HPDE6-E6E7 (cell line): ENCODE measurements around the gene ADCY6.
A peak's percentile ranks its signal among the peaks of the same experiment; 100 is the strongest.
"Not testable (repeated sequence)": the region's sequence is repeated elsewhere in the genome, so short reads cannot be mapped to it uniquely, and the experiment has no call there.

Experiments used
- DNase-seq: peaks from one replicate; pipeline ENCODE4 v3.0.0; 2011; ENCODE audit warnings: missing footprints; ENCODE audit errors: extremely low spot score

Gene ADCY6

DNA sequence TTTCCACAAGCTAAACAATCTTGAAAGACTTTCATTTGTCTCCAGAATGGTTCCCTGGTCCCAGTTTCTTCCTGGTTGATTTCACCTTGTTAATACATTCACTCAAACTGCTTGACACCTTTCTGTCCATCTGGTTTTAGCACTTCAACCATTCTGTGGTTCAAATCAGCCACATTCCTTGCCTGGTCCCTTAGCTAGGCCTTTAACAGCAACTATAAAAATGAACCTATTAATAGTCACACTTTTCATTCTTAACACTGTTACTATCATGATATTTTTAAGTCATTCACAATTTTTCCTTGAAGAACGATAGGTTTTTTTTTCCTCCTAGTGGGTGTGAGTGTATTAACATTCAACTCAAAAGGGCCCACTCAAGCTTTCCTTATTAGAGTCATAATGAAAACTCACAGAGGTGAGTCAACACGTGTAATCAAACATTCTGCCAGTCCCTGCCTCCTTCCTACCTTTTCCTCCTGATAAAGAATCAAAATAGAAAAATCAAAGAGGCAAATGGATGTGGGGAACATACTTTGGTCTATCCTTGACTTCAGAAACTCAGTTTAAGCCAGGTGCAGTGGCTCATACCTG is 38.0 kb downstream of the ADCY6 start:
- no peak for DNase-seq

DNA sequence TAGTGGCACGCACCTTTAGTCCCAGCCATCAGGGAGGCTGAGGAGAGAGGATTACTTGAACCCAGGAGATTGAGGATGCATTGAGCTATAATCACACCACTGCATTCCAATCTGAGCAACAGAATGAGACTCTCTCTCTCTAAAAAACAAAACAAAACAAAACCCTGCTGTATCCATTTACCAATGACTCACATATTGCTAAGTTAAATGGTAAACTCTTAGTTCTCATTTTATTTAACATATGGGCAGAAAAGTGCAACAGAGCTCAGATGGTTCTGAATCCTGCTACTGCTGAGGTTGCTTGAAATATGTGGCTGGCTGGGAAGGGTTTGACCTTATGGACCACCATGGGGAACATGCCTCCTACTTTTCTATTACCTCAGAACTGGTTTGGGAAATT is 38.7 kb downstream of the ADCY6 start:
- no peak for DNase-seq

DNA sequence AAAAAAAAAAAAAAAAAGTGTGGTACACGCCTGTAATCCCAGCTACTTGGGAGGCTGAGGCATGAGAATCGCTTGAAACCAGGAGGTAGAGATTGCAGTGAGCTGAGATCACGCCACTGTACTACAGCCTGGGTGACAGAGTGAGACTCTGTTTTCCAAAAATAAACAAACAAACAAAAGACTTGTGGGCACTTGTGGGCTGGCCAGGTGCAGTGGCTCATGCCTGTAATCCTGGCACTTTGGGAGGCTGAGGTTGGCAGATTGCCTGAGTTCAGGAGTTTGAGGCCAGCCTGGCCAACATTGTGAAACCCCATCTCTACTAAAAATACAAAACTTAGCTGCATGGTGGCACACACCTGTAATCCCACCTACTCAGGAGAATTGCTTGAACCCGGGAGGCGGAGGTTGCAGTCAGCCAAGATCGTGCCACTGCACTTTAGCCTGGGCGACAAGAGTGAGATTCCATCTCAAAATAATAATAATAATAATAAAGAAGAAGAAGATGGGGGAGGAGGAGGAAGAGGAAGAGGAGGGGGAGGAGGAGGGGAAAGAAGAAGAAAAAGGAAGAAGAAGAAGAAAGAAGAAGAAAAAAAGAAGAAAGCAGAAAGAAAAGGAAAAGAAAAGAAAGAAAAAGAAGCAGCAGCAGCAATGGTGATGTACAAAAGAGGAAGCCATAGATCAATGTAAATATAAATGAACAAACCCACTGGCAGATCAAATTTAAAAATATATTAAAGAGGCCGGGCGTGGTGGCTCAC is 44.5 kb downstream of the ADCY6 start:
- no peak for DNase-seq

DNA sequence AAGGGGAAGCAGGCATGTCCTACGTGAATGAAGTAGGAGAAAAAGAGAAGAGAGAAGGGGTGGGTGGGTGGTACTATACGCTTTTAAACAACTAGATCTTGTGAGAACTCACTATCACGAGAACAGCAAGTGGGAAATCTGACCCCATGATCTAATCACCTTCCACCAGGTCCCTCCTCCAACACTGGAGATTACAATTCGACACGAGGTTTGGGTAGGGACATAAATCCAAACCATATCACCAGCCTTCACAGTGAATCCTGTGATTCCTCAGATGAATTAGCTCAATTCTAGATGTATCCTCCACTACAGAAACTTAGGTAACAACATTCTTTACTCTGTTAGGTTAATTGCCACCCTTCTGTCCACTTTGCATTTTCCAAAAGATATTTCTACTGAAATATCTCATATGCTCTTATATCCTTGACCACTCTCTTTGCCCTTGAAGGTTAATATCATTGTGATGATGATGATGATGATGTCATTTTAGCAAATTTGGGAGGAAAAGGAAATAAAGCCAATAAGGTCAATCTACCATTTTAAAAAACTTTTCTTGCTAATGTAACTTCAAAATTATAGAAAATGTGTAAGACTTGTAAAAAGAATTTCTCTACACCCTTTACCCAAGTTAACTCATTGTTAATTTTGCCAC is 49.1 kb downstream of the ADCY6 start:
- DNase-seq, result no peak

DNA sequence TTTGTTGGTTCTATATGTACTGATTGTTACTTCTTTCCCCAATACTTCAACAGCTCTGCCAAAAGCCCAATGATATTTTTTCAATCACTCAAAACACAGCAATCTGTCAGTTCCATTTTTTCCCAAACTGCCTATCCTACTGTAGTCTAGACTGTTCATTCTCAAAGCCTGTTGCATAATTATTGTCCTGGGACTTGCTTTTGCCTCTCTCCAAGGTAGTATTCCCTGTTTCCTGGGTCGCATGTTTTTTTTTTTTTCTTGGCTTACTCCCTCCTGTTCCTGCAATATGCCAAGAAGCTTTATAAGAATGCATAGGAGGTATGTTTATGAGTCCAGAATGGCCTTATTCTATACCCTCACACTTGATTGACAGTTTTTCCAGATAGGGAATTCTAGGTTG is 52.4 kb downstream of the ADCY6 start:
- DNase-seq, result no peak

DNA sequence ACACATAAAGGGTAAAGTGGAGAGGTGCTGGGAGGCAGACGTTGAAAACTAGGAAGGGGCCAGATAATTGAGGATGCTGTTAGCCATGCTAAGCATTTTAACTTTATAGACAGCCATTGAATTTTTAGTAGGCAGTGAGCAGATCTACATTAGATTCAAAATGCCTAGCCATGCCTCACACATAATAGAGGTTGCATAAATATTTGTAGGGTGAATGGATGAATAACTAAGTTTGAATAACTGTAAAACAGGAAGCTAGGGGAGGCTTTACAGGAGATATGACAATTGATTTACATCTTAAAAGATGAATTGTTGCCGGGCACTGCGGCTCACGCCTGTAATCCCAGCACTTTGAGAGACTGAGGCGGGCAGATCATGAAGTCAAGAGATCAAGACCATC is 60.1 kb downstream of the ADCY6 start:
- DNase-seq, result no peak

DNA sequence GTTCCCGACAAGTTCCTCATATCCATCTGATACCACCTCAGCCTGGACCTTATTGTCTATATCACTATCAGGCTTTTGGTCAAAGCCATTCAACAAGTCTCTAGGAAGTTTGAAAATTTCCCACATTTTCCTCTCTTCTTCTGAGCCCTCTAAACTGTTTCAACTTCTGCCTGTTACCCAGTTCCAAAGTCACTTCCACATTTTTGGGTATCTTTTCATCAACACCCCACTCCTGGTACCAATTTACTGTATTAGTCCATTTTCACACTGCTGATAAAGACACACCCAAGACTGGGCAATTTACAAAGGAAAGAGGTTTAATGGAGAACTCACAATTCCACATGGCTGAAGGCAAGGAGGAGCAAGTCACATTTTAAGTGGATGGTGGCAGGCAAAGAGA is 68.2 kb downstream of the ADCY6 start:
- not testable (repeated sequence) for DNase-seq

DNA sequence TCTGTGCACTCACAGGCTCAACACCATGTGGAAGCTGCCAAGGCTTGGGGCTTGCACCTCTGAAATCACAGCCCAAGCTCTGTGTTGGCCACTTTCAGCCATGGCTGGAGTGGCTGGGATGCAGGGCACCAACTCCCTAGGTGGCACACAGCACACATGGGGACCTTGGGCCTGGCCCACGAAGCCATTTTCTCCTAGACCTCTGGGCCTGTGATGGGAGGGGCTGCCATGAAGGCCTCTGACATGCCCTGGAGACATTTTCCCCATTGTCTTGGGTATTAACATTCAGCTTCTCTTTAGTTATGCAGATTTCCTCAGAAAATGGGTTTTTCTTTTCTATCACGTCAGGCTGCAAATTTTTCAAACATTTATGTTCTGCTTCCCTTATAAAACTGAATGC is 68.7 kb downstream of the ADCY6 start:
- DNase-seq, result not testable (repeated sequence)

DNA sequence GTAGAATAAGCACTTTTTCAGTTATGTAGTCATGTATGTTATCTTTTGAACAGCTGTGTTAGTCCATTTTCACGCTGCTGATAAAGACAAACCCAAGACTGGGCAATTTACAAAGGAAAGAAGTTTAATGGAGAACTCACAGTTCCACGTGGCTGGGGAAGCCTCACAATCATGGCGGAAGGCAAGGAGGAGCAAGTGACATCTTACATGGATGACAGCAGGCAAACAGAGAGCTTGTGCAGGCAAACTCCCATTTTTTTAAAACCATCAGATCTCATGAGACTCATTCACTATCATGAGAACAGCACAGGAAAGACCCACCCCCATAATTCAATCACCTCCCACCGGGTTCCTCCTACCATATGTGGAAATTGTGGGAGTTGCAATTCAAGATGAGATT is 69.9 kb downstream of the ADCY6 start:
- not testable (repeated sequence) for DNase-seq

DNA sequence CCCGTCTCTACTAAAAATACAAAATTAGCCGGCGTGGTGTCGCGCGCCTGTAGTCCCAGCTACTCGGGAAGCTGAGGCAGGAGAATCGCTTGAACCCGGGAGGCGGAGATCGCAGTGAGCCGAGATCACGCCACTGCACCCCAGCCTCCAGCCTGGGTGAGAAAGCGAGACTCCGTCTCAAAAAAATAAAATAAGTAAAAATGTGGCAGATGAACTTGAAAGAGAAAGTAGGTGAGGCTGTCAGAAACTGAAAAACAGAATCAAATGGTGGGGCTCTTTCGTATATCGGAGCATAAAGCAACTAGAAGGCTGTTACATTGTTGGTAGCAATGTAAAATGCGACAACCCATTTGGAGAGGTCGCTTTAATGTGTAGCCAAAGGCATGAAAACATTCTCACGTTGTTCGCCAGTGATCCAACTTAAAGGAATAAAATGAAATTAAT is 71.6 kb downstream of the ADCY6 start:
- no peak for DNase-seq

DNA sequence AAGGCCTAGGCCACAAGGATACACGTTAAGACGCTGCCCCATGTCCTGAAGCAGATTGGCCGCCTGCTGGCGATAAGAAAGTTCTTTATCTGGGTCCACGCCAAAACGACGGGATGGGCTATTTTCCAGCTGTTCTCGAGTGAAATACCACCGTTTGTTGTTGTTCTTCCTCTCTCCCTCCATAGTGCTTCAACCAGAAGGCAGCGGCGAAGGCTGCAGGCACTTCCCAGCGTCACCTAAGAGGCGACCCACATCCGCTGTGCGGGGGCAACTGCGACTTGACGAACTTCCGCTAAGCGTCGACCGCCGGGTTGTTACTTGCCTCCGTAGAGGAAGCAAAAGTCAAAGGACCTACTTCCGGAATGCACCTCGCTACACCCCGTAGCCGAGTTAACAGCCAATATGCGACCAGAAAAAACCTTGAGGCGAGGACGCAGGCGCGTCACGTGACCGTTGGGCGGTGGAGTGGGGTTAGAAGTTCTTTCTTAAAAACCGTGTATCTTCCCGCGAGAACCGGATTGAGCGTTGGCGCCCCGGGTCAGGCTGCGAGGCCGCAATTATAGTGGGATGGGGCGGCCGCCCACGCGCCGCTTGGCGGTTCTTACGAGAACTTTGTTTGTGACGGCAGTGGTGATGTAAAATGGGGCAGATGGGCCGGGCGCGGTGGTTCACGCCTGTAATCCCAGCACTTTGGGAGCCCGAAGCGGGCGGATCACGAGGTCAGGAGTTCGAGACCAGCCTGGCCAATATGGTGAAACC is 72.2 kb downstream of the ADCY6 start, which contains the start of gene CCNT1:
CCNT1 (minus strand) TSS at position 215 of the 759 bp plus-strand sequence; CDS start at position 183, 32 bp downstream.
- peak; percentile 100 for DNase-seq
